ENCODE data around the gene TUBB6. TPM values are rescaled to one million over a fixed set of nuclear protein-coding genes. Genes with fewer than 3 reads are reported as not detected.

The TUBB6 gene
- total and polyA plus RNA-seq, 11 donors, result 64.8 to 800 (median 126) TPM

DNA sequence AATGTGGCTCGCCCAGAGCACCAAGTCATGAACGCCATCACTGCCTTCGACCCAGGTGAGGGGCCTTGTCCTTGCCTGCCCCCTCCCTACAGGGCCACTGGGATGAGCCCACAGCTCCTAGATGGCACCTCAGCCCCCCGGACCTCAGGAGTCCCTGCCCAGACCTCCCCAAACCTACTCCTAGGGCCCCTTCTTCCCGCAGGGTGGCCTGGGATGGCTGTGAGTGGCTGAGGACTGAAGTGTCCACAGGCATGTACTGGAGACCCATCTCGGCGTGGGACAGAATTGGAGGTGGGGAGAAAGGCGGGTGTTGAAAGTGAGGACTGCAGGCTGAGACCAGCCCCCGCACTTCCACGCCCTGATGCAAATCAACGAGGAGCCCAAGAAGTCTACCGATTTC is 2.8 kb upstream of the TUBB6 start:
- no peak for ATAC-seq
- 90 to 96% (median 93%) methylated on average over 11 to 12 of the region's 12 CpGs for WGBS, 4 donors
- Histone ChIP-seq H3K36me3 (peaks cover 0 to 4% (median 0%) of the 10 kb centered on the region in 9 donors), H3K4me3 (no peak overlapping the region), H3K27me3 (no peaks in the 10 kb centered on the region), H3K27ac (no peak overlapping the region), H3K9me3 (no peaks in the 10 kb centered on the region), H3K4me1 (peaks cover 0 to 32% (median 20%) of the 10 kb centered on the region in 12 donors)
- DNase-seq, result no peak
- intact Hi-C loops (cut with DNase I), result loop anchor here in 2 of 10 donors (5.0 to 10.0 kb wide), 2 partner anchors 72 to 350 kb away; partner anchors contain the start of genes AFG3L2 (in 1 of the 2) and SPIRE1 (in 1 of the 2)
- TF ChIP-seq POLR2A (IDR thresholded peaks at IDR 0.05) (no peak), CTCF (IDR thresholded peaks at IDR 0.05) (no peak)

GRCh38 chr18:12305930-12306629 is 2.0 kb upstream of the TUBB6 start:
- TF ChIP-seq POLR2A (IDR thresholded peaks at IDR 0.05) (no peak), CTCF (IDR thresholded peaks at IDR 0.05) (no peak)
- Histone ChIP-seq H3K27ac (peak overlapping the region in 1 of 12 donors; percentile 98), H3K27me3 (no peaks in the 10 kb centered on the region), H3K4me3 (peak overlapping the region in 4 of 12 donors; percentile 12 to 93 (median 76)), H3K36me3 (peaks cover 0 to 12% (median 6%) of the 10 kb centered on the region in 9 donors), H3K4me1 (peaks cover 0 to 39% (median 22%) of the 10 kb centered on the region in 12 donors), H3K9me3 (no peaks in the 10 kb centered on the region)
- WGBS, 4 donors, result 77 to 86% (median 82%) methylated on average over 21 to 25 of the region's 25 CpGs
- ATAC-seq (no peak), DNase-seq (no peak)
- intact Hi-C loops (cut with DNase I), result loop anchor here in 3 of 10 donors (2.0 to 10.0 kb wide), 4 partner anchors 27 to 349 kb away; partner anchors contain the start of genes AFG3L2 (in 2 of the 3) and SPIRE1 (in 1 of the 3)

- peak in 2 of 12 donors; percentile 3 to 35 for TF ChIP-seq CTCF (IDR thresholded peaks at IDR 0.05)
- no peak for TF ChIP-seq POLR2A (IDR thresholded peaks at IDR 0.05)
- H3K4me3 ChIP-seq, result peak overlapping the region; percentile 44 to 98 (median 82)
- intact Hi-C loops (cut with DNase I), result loop anchor here in 3 of 10 donors (2.0 to 10.0 kb wide), 4 partner anchors 28 to 348 kb away; partner anchors contain the start of genes AFG3L2 (in 2 of the 3) and SPIRE1 (in 1 of the 3)
- peaks cover 0 to 39% (median 22%) of the 10 kb centered on the region in 12 donors for H3K4me1 ChIP-seq
- peaks cover 0 to 8% (median 1%) of the 10 kb centered on the region in 12 donors for H3K9me3 ChIP-seq
- DNase-seq (peak; percentile 64 to 75 (median 68)), ATAC-seq (peak in 3 of 4 donors; percentile 32 to 58 (median 41))
- 26 to 37% (median 31%) methylated on average over 29 to 39 of the region's 39 CpGs for WGBS, 4 donors
- H3K36me3 ChIP-seq, result peaks cover 0 to 21% (median 16%) of the 10 kb centered on the region in 9 donors
- H3K27me3 ChIP-seq, result no peaks in the 10 kb centered on the region
- H3K27ac ChIP-seq, result peak overlapping the region; percentile 90 to 100 (median 98)
These were observed 1.0 kb upstream of the TUBB6 start for GRCh38 chr18:12306752-12307700.

Measured in heart left ventricle (tissue), 16 donors.